ENCODE results near the gene APBA2.

DNA sequence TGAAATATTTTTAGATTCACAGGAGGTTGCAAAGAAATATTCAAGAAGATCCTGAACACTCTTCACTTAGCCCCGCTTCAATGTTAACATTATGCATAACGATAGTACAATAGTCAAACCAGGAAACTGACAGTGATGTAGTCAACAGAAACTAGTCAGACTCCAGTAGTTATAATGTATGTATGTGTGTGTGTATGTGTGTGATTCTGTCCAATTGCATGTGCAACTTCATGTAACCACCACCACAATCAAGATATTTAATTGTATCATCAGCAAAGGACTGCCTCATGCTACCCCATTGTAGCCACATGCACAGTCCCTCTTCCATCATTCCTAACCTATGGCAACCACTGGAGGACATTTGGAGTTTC, 77.9 kb downstream of the APBA2 start:
- TF ChIP-seq, protein P1, sequence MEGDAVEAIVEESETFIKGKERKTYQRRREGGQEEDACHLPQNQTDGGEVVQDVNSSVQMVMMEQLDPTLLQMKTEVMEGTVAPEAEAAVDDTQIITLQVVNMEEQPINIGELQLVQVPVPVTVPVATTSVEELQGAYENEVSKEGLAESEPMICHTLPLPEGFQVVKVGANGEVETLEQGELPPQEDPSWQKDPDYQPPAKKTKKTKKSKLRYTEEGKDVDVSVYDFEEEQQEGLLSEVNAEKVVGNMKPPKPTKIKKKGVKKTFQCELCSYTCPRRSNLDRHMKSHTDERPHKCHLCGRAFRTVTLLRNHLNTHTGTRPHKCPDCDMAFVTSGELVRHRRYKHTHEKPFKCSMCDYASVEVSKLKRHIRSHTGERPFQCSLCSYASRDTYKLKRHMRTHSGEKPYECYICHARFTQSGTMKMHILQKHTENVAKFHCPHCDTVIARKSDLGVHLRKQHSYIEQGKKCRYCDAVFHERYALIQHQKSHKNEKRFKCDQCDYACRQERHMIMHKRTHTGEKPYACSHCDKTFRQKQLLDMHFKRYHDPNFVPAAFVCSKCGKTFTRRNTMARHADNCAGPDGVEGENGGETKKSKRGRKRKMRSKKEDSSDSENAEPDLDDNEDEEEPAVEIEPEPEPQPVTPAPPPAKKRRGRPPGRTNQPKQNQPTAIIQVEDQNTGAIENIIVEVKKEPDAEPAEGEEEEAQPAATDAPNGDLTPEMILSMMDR (conservative IDR thresholded peaks at IDR 0.05; ENCODE audit: low read length): no peak
- TF ChIP-seq EZH2phosphoT487 (IDR thresholded peaks at IDR 0.05; ENCODE audit: borderline replicate concordance, low read depth, low read length): no peak

Data from OCI-LY7 (cell line).